ENCODE measurements around the gene DGKH. TPM values are rescaled to one million over a fixed set of nuclear protein-coding genes. Genes with fewer than 3 reads are reported as not detected.
"Not testable (repeated sequence)": the region's sequence is repeated elsewhere in the genome, so short reads cannot be mapped to it uniquely, and the experiment has no call there.

DGKH gene
- total and polyA plus RNA-seq, 2 donors from 2014 or later: 1.7 to 28.8 TPM

DNA sequence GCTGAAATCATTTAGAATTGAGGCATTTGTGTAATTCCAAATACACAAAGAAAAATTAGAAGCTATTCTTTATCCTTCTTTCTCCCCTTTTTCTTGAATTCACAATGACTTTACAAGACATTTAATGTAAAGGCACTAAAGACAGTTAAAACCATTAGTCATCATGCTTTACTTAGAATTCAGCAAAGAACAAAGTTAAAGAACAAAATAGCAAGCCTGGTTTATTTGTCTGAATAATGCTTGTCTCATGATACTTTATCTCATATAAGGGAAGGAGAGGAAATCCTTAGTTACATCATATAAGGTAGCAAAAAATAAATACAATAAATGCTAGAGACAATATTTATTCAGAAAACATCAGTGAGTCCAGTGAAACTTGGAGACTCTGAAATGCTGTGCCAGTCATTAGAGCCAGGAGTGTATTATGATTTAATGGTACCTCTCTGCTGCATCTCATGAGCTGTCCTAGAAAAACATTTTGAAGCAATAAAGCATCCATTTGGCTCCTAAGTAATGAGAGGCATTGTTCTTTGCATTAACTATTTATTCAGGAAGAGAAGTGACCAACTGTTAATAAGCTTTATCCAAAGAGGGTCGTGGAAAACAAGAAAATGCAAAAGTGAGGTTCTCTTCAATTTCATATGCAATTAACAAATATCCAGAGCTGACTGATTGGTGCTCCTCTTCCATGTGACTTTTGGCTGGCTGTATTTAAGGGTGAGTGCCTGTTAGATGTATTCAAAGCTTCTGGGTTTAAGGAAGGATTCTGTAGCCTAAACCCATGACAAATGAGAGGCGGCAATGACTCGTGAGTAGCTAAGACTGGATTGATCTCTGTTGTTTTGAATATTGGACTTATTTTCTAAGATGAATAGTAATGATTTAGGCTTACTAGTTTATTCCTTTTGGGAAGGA is 105.0 kb downstream of the DGKH start:
- FAIRE-seq: no peak
- intact Hi-C loops (cut with DNase I): no loop called here
- Histone ChIP-seq H3K9ac (ENCODE audit: low read length in 3 of 3) (no peak overlapping the region), H3K4me1 (ENCODE audit: control insufficient read depth in 2 of 3, insufficient read depth in 2 of 3, low read depth in 1 of 3, low read length in 3 of 3) (no peaks in the 10 kb centered on the region), H3K27ac (ENCODE audit: low read depth in 2 of 2, low read length in 2 of 2) (no peak overlapping the region), H3K9me3 (ENCODE audit: control insufficient read depth in 2 of 3, insufficient read depth in 1 of 3, low read length in 3 of 3) (no peaks in the 10 kb centered on the region), H3K4me3 (ENCODE audit: low read length in 3 of 3) (no peak overlapping the region), H3K36me3 (ENCODE audit: control insufficient read depth in 2 of 3, insufficient read depth in 3 of 3, low read length in 3 of 3) (no peaks in the 10 kb centered on the region), H3K27me3 (ENCODE audit: control insufficient read depth, insufficient read depth, low read length) (no peaks in the 10 kb centered on the region)
- TF ChIP-seq, protein P1, sequence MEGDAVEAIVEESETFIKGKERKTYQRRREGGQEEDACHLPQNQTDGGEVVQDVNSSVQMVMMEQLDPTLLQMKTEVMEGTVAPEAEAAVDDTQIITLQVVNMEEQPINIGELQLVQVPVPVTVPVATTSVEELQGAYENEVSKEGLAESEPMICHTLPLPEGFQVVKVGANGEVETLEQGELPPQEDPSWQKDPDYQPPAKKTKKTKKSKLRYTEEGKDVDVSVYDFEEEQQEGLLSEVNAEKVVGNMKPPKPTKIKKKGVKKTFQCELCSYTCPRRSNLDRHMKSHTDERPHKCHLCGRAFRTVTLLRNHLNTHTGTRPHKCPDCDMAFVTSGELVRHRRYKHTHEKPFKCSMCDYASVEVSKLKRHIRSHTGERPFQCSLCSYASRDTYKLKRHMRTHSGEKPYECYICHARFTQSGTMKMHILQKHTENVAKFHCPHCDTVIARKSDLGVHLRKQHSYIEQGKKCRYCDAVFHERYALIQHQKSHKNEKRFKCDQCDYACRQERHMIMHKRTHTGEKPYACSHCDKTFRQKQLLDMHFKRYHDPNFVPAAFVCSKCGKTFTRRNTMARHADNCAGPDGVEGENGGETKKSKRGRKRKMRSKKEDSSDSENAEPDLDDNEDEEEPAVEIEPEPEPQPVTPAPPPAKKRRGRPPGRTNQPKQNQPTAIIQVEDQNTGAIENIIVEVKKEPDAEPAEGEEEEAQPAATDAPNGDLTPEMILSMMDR (IDR thresholded peaks at IDR 0.05; ENCODE audit: borderline replicate concordance, extremely low read depth, insufficient read depth): no peak
- DNase-seq: no peak

DNA sequence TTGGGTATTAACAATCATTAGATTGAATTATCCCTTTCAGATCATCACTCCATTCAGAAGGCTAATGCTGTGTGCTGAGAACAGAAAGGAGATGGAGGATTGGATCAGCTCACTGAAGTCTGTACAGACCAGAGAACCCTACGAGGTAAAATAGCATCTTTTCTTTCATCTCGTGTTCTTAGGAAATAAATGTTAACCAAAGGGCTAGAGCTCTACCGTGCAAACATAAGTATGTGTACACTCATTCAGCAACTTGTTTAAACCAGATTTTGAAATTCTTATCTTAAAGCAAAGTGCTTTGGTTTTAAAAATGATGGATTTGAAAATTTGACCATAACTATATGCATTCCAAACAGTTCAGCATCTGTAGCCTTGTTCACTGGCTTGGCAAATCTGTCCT is 106.8 kb downstream of the DGKH start:
- H3K9me3 ChIP-seq (ENCODE audit: control insufficient read depth in 2 of 3, insufficient read depth in 1 of 3, low read length in 3 of 3): no peaks in the 10 kb centered on the region
- no peaks in the 10 kb centered on the region for H3K27me3 ChIP-seq (ENCODE audit: control insufficient read depth, insufficient read depth, low read length)
- H3K4me1 ChIP-seq (ENCODE audit: control insufficient read depth in 2 of 3, insufficient read depth in 2 of 3, low read depth in 1 of 3, low read length in 3 of 3): no peaks in the 10 kb centered on the region
- no peak overlapping the region for H3K9ac ChIP-seq (ENCODE audit: low read length in 3 of 3)
- TF ChIP-seq, protein P1 (IDR thresholded peaks at IDR 0.05; ENCODE audit: borderline replicate concordance, extremely low read depth, insufficient read depth): no peak
- no peaks in the 10 kb centered on the region for H3K36me3 ChIP-seq (ENCODE audit: control insufficient read depth in 2 of 3, insufficient read depth in 3 of 3, low read length in 3 of 3)
- FAIRE-seq: no peak
- no peak for DNase-seq
- no peak overlapping the region for H3K4me3 ChIP-seq (ENCODE audit: low read length in 3 of 3)
- H3K27ac ChIP-seq (ENCODE audit: low read depth in 2 of 2, low read length in 2 of 2): no peak overlapping the region
- intact Hi-C loops (cut with DNase I): no loop called here

DNA sequence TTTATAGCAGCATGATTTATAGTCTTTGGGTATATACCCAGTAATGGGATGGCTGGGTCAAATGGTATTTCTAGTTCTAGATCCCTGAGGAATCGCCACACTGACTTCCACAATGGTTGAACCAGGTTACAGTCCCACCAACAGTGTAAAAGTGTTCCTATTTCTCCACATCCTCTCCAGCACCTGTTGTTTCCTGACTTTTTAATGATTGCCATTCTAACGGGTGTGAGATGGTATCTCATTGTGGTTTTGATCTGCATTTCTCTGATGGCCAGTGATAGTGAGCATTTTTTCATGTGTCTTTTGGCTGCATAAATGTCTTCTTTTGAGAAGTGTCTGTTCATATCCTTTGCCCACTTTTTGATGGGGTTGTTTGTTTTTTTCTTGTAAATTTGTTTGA is 114.9 kb downstream of the DGKH start:
- DNase-seq; H3K4me1 ChIP-seq (ENCODE audit: control insufficient read depth in 2 of 3, insufficient read depth in 2 of 3, low read depth in 1 of 3, low read length in 3 of 3); H3K36me3 ChIP-seq (ENCODE audit: control insufficient read depth in 2 of 3, insufficient read depth in 3 of 3, low read length in 3 of 3); intact Hi-C loops (cut with DNase I); H3K4me3 ChIP-seq (ENCODE audit: low read length in 3 of 3); H3K27ac ChIP-seq (ENCODE audit: low read depth in 2 of 2, low read length in 2 of 2); H3K9ac ChIP-seq (ENCODE audit: low read length in 3 of 3); H3K27me3 ChIP-seq (ENCODE audit: control insufficient read depth, insufficient read depth, low read length); H3K9me3 ChIP-seq (ENCODE audit: control insufficient read depth in 2 of 3, insufficient read depth in 1 of 3, low read length in 3 of 3); FAIRE-seq: not testable (repeated sequence)

DNA sequence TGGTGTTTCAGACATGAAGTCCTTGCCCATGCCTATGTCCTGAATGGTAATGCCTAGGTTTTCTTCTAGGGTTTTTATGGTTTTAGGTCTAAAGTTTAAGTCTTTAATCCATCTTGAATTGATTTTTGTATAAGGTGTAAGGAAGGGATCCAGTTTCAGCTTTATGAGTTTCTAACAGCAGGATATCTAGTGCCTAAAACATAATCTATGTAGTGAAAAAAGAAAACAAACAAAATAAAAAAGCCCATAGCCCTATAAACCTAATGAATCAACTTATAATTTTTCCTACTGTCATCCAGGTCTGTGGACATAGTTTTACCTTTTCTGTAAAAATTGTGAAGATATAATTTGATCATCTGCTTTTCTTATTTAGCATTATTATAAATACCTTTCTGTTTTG is 115.5 kb downstream of the DGKH start:
- H3K9ac ChIP-seq (ENCODE audit: low read length in 3 of 3); H3K36me3 ChIP-seq (ENCODE audit: control insufficient read depth in 2 of 3, insufficient read depth in 3 of 3, low read length in 3 of 3); H3K9me3 ChIP-seq (ENCODE audit: control insufficient read depth in 2 of 3, insufficient read depth in 1 of 3, low read length in 3 of 3); intact Hi-C loops (cut with DNase I); H3K27ac ChIP-seq (ENCODE audit: low read depth in 2 of 2, low read length in 2 of 2); FAIRE-seq; DNase-seq; H3K4me3 ChIP-seq (ENCODE audit: low read length in 3 of 3); H3K27me3 ChIP-seq (ENCODE audit: control insufficient read depth, insufficient read depth, low read length); H3K4me1 ChIP-seq (ENCODE audit: control insufficient read depth in 2 of 3, insufficient read depth in 2 of 3, low read depth in 1 of 3, low read length in 3 of 3): not testable (repeated sequence)
